Smooth muscle cell (in vitro differentiated cells): Measurements from ENCODE around the gene SLC45A3. TPM values are rescaled to one million over a fixed set of nuclear protein-coding genes. Genes with fewer than 3 reads are reported as not detected.

Experiments used
- DNase-seq: peaks from one replicate; lab custom pipeline; 2025; ENCODE audit not compliant: unreplicated experiment; lab: John Stamatoyannopoulos, UW
- H2AFZ ChIP-seq: fragments of 200-600 bp; sonication (generic); 2 replicates; pipeline ENCODE4 v1.6.0; 2016; ENCODE audit warnings: antibody characterized with exemption, low read depth, mild to moderate bottlenecking
- H3F3A ChIP-seq: fragments of 200-600 bp; sonication (generic); 2 replicates; pipeline ENCODE4 v1.6.0; 2017; ENCODE audit warnings: antibody characterized with exemption, low read depth
- H3K27ac ChIP-seq: fragments of 200-600 bp; sonication (generic); 2 replicates; pipeline ENCODE4 v1.5.1; 2016; ENCODE audit warnings: low read depth, mild to moderate bottlenecking
- H3K27me3 ChIP-seq: fragments of 200-600 bp; sonication (generic); 2 replicates; pipeline ENCODE4 v1.6.1; 2016; ENCODE audit warnings: low read depth, mild to moderate bottlenecking
- H3K36me3 ChIP-seq: fragments of 200-600 bp; sonication (generic); 2 replicates; pipeline ENCODE4 v1.5.1; 2016; ENCODE audit warnings: low read depth
- H3K4me1 ChIP-seq: fragments of 200-600 bp; sonication (generic); 2 replicates; pipeline ENCODE4 v1.5.1; 2016; ENCODE audit warnings: low read depth
- H3K4me2 ChIP-seq: fragments of 200-600 bp; sonication (generic); 2 replicates; pipeline ENCODE4 v1.6.0; 2016; ENCODE audit warnings: mild to moderate bottlenecking
- H3K4me3 ChIP-seq: fragments of 200-600 bp; sonication (generic); 2 replicates; pipeline ENCODE4 v1.5.1; 2016; ENCODE audit warnings: mild to moderate bottlenecking
- H3K79me2 ChIP-seq: fragments of 200-600 bp; sonication (generic); 2 replicates; pipeline ENCODE4 v1.6.0; 2016; ENCODE audit warnings: low read depth, mild to moderate bottlenecking
- H3K9ac ChIP-seq: fragments of 200-600 bp; sonication (generic); 2 replicates; pipeline ENCODE4 v1.6.0; 2016; ENCODE audit warnings: low read depth
- H3K9me3 ChIP-seq: fragments of 200-600 bp; sonication (generic); replicated peaks from 2 replicates; pipeline ENCODE4 v1.5.1; 2016; ENCODE audit warnings: low read depth
- H4K20me1 ChIP-seq: fragments of 200-600 bp; sonication (generic); 2 replicates; pipeline ENCODE4 v1.6.0; 2016; ENCODE audit warnings: low read depth
- WGBS: methylation state at CpG from one replicate; pipeline ENCODE4 v1.1.7; 2016; ENCODE audit warnings: low lambda C conversion rate; 5-methylcytosine and 5-hydroxymethylcytosine counted together
- polyA plus RNA-seq: library from polyadenylated mRNA; unstranded; fragments of >200 nt; fragmentation: Nextera tagmentation; extraction: Ambion mirVana; gene quantifications from 2 replicates; pipeline ENCODE4 v1.2.1, GENCODE V29; 2016
- total RNA-seq: library from RNA; depleted of rRNA; stranded (reverse); fragments of >200 nt; gene quantifications from 2 replicates; pipeline ENCODE4 v1.2.3, GENCODE V29; 2014
- TF ChIP-seq, protein P1 (sequence below): fragments of 200-600 bp; sonication (generic); IDR thresholded peaks from 2 replicates; pipeline ENCODE4 v1.5.1; 2017; ENCODE audit warnings: borderline replicate concordance, mild to moderate bottlenecking, antibody characterized with exemption; ENCODE audit not compliant: insufficient read depth, poor library complexity, severe bottlenecking

Gene SLC45A3
- total and polyA plus RNA-seq, 2 experiments from 2014 or later: 3.1 to 4.9 TPM

DNA sequence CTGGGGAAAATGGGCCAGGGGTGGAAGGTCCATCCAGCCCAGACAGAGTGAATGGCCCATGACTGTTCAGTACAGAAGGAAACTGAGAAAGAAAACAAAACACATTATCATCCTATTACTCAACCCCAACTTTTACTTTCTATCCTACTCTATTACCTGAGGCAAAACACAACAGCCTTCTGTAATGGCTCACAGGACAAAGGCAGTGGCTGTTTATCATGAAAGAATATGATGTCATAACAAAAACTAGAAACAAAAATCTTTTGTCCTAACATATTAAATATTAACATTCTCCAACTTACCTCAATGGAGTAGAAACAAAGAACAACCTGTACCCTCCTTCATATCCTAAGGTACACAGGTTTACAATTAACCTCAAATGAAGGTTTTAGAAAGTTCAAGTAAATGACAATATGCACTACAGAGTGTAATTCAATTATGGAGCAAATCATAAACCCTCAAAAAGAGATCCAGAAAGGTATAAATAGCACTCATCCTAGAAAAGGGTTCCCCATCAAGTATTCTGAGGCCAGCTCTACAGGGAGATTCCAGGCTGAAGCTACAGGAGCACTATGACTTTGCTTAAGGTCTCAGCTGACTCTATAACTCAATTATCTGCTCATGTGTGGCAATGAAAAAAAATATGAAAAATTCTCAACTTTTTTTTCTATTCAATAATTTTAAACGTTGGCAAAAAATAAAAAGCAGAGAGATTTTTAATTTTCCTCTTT is 63.6 kb downstream of the SLC45A3 start:
- Histone ChIP-seq H3K27me3 (no peaks in the 10 kb centered on the region), H3K9ac (no peak overlapping the region), H2AFZ (no peak overlapping the region), H3K9me3 (no peaks in the 10 kb centered on the region), H3K79me2 (peaks cover 39% of the 10 kb centered on the region), H3K4me1 (no peaks in the 10 kb centered on the region), H3K4me3 (no peak overlapping the region), H3K4me2 (no peak overlapping the region), H3K36me3 (no peaks in the 10 kb centered on the region), H4K20me1 (peaks cover 13% of the 10 kb centered on the region), H3K27ac (peak overlapping the region; percentile 55), H3F3A (no peaks in the 10 kb centered on the region)
- TF ChIP-seq, protein P1, sequence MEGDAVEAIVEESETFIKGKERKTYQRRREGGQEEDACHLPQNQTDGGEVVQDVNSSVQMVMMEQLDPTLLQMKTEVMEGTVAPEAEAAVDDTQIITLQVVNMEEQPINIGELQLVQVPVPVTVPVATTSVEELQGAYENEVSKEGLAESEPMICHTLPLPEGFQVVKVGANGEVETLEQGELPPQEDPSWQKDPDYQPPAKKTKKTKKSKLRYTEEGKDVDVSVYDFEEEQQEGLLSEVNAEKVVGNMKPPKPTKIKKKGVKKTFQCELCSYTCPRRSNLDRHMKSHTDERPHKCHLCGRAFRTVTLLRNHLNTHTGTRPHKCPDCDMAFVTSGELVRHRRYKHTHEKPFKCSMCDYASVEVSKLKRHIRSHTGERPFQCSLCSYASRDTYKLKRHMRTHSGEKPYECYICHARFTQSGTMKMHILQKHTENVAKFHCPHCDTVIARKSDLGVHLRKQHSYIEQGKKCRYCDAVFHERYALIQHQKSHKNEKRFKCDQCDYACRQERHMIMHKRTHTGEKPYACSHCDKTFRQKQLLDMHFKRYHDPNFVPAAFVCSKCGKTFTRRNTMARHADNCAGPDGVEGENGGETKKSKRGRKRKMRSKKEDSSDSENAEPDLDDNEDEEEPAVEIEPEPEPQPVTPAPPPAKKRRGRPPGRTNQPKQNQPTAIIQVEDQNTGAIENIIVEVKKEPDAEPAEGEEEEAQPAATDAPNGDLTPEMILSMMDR: no peak
- WGBS: 97% methylated on average over 1 of the region's 1 CpG
- DNase-seq: no peak

DNA sequence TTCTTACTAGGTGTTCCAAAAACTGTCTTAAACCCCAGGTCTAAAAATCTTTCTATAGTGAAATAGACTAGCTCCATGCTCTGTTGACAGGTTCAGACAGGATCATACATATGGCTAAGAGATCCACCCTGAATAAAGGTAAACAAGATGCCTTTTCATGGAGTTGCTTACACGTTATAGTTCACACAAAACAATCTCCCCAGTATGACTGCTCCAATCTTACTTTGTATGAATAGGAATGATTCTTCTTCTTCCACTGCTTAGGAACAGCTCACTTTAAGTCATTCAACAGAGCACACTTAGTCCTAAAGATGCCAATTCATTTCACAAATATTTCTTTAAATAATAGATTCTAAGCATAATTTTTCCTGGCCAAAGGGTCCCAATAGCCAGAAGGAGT is 64.5 kb downstream of the SLC45A3 start:
- no peaks in the 10 kb centered on the region for H3K27me3 ChIP-seq
- H3K36me3 ChIP-seq: no peaks in the 10 kb centered on the region
- H3K4me2 ChIP-seq: no peak overlapping the region
- no peak overlapping the region for H3K4me3 ChIP-seq
- DNase-seq: no peak
- H4K20me1 ChIP-seq: peaks cover 13% of the 10 kb centered on the region
- H3K4me1 ChIP-seq: no peaks in the 10 kb centered on the region
- H3K9ac ChIP-seq: no peak overlapping the region
- no peaks in the 10 kb centered on the region for H3F3A ChIP-seq
- no peak overlapping the region for H3K27ac ChIP-seq
- H3K9me3 ChIP-seq: no peaks in the 10 kb centered on the region
- 77% methylated on average over 1 of the region's 1 CpG for WGBS
- H3K79me2 ChIP-seq: peaks cover 38% of the 10 kb centered on the region
- TF ChIP-seq, protein P1: no peak
- no peak overlapping the region for H2AFZ ChIP-seq

DNA sequence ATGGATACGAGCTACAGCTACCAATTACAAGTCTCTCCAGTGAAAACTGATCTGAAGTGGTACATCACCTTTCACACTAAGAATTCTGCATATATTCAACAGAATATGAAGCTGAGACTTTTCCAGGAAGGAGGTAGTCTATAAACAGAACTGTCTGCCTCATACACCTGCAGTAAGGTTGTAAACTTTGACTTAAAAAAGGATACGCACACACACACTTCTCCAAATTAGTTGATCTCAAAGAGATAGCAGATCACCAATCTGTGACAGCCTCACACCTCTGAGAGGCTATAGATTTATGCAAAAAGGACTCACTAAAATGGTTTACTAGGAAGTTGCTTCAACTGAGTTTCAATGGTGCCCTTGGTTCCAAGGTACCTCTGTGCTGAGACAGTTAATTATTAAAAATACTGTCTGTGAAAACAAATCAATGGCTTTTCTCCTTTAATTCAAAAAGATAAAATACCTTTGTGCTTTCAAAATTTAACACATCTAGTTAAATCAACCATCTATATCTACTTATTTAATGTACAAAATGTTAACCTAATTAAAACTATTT is 66.4 kb downstream of the SLC45A3 start:
- TF ChIP-seq, protein P1: no peak
- H2AFZ ChIP-seq: no peak overlapping the region
- no peaks in the 10 kb centered on the region for H3F3A ChIP-seq
- no peaks in the 10 kb centered on the region for H3K4me1 ChIP-seq
- H3K27ac ChIP-seq: no peak overlapping the region
- peaks cover 13% of the 10 kb centered on the region for H4K20me1 ChIP-seq
- DNase-seq: no peak
- WGBS: 94% methylated on average over 2 of the region's 2 CpGs
- no peaks in the 10 kb centered on the region for H3K27me3 ChIP-seq
- H3K79me2 ChIP-seq: peaks cover 26% of the 10 kb centered on the region
- no peaks in the 10 kb centered on the region for H3K9me3 ChIP-seq
- H3K36me3 ChIP-seq: no peaks in the 10 kb centered on the region
- H3K4me2 ChIP-seq: no peak overlapping the region
- no peak overlapping the region for H3K9ac ChIP-seq
- no peak overlapping the region for H3K4me3 ChIP-seq
